IMR-90 (cell line): Measurements from ENCODE around the gene MYO10. TPM values are rescaled to one million over a fixed set of nuclear protein-coding genes. Genes with fewer than 3 reads are reported as not detected.
A peak's percentile ranks its signal among the peaks of the same experiment; 100 is the strongest.

Experiments
- ATAC-seq: fragments of 200-7000 bp; cut with Tn5 transposase; 2 replicates; pipeline ENCODE4 v1.9.1; 2020; ENCODE audit warnings: low read depth, mild to moderate bottlenecking, moderate library complexity
- BruUV-seq: library from RNA; stranded (reverse); fragments of 400-500 nt; replicated peaks from 2 replicates; lab custom pipeline; 2021; lab: Mats Ljungman, UMichigan
- CTCF ChIA-PET: fragments of 300-600 bp; formaldehyde crosslinking; extraction: SDS; loops from one replicate; lab custom pipeline; 2021; ENCODE audit warnings: antibody characterized with exemption; lab: Yijun Ruan, JAX
- POLR2A ChIA-PET: fragments of 300-600 bp; sonication (Branson Sonifier 250); formaldehyde crosslinking; loops from one replicate; lab custom pipeline; 2022; ENCODE audit warnings: antibody characterized with exemption; ENCODE audit not compliant: unreplicated experiment; lab: Charles Lee
- DNase-seq: peaks from one replicate; pipeline ENCODE4 v3.0.0; 2013
- H2AFZ ChIP-seq: replicated peaks from 2 replicates; pipeline ENCODE3; 2013; ENCODE audit warnings: low read length, mild to moderate bottlenecking; ENCODE audit not compliant: poor library complexity
- H2AK5ac ChIP-seq: 2 replicates; pipeline ENCODE4 v1.6.1; 2013; ENCODE audit warnings: low read depth, low read length, inconsistent platforms
- H2AK9ac ChIP-seq: replicated peaks from 2 replicates; pipeline ENCODE3; 2013; ENCODE audit warnings: mild to moderate bottlenecking, low read depth, low read length, moderate library complexity; ENCODE audit not compliant: poor library complexity
- H2BK120ac ChIP-seq: 2 replicates; pipeline ENCODE4 v1.6.1; 2013; ENCODE audit warnings: low read depth, low read length, inconsistent platforms
- H2BK15ac ChIP-seq: 3 replicates; pipeline ENCODE4 v1.6.1; 2013; ENCODE audit warnings: low read depth, low read length, inconsistent platforms
- H2BK20ac ChIP-seq: 2 replicates; pipeline ENCODE4 v1.6.1; 2013; ENCODE audit warnings: low read depth, mild to moderate bottlenecking, inconsistent platforms, low read length, moderate library complexity
- H2BK5ac ChIP-seq: 2 replicates; pipeline ENCODE4 v1.6.1; 2013; ENCODE audit warnings: mild to moderate bottlenecking, low read depth, low read length, inconsistent platforms; ENCODE audit not compliant: poor library complexity, severe bottlenecking
- H3K14ac ChIP-seq: replicated peaks from 2 replicates; pipeline ENCODE4 v1.6.1; 2013; ENCODE audit warnings: low read depth, low read length, inconsistent platforms
- H3K18ac ChIP-seq: 2 replicates; pipeline ENCODE4 v1.6.1; 2013; ENCODE audit warnings: low read depth, low read length, control low read depth
- H3K23ac ChIP-seq: 2 replicates; pipeline ENCODE4 v1.6.1; 2013; ENCODE audit warnings: low read depth, low read length, inconsistent platforms
- H3K27ac ChIP-seq: 2 replicates; pipeline ENCODE4 v1.5.1; 2013; ENCODE audit warnings: mild to moderate bottlenecking, control low read depth, low read length; ENCODE audit not compliant: insufficient read depth
- H3K27me3 ChIP-seq: 2 replicates; pipeline ENCODE4 v1.6.1; 2013; ENCODE audit warnings: low read length; ENCODE audit not compliant: control insufficient read depth, insufficient read depth
- H3K36me3 ChIP-seq: 2 replicates; pipeline ENCODE4 v1.6.1; 2013; ENCODE audit warnings: low read length, mixed read lengths; ENCODE audit not compliant: control insufficient read depth, insufficient read depth
- H3K4ac ChIP-seq: 2 replicates; pipeline ENCODE4 v1.6.1; 2013; ENCODE audit warnings: low read depth, low read length, inconsistent platforms
- H3K4me1 ChIP-seq: 2 replicates; pipeline ENCODE4 v1.6.1; 2013; ENCODE audit warnings: low read length, mixed read lengths; ENCODE audit not compliant: control insufficient read depth, insufficient read depth
- H3K4me2 ChIP-seq: 2 replicates; pipeline ENCODE4 v1.6.1; 2013; ENCODE audit warnings: low read depth, mild to moderate bottlenecking, control low read depth, low read length, moderate library complexity
- H3K4me3 ChIP-seq: 2 replicates; pipeline ENCODE4 v1.5.1; 2013; ENCODE audit warnings: low read depth, mild to moderate bottlenecking, control low read depth, low read length, moderate library complexity; ENCODE audit not compliant: insufficient read depth
- H3K56ac ChIP-seq: 2 replicates; pipeline ENCODE4 v1.6.1; 2013; ENCODE audit warnings: low read length, inconsistent platforms; ENCODE audit not compliant: insufficient read depth; ENCODE audit errors: extremely low read depth
- H3K79me1 ChIP-seq, 2 experiments: 2 replicates each; pipeline ENCODE4 v1.6.1; 2013; ENCODE audit warnings: low read length in 2 of 2, inconsistent platforms in 1 of 2, low read depth in 1 of 2
- H3K9ac ChIP-seq: 2 replicates; pipeline ENCODE4 v1.6.1; 2013; ENCODE audit warnings: low read depth, low read length, control low read depth
- H3K9me1 ChIP-seq: 2 replicates; pipeline ENCODE4 v1.6.1; 2013; ENCODE audit warnings: low read length, inconsistent platforms; ENCODE audit not compliant: insufficient read depth
- H3K9me3 ChIP-seq: 2 replicates; pipeline ENCODE4 v1.6.1; 2013; ENCODE audit warnings: low read length; ENCODE audit not compliant: control insufficient read depth, insufficient read depth
- H4K20me1 ChIP-seq: 2 replicates; pipeline ENCODE4 v1.6.1; 2013; ENCODE audit warnings: low read length, inconsistent platforms; ENCODE audit not compliant: insufficient read depth
- H4K5ac ChIP-seq: 2 replicates; pipeline ENCODE4 v1.6.1; 2013; ENCODE audit warnings: mild to moderate bottlenecking, low read depth, low read length, control low read depth
- H4K8ac ChIP-seq, 2 experiments: 2 replicates each; pipeline ENCODE4 v1.6.1; 2013; ENCODE audit warnings: low read depth in 2 of 2, low read length in 2 of 2, control low read depth in 1 of 2, inconsistent platforms in 1 of 2
- H4K91ac ChIP-seq: 2 replicates; pipeline ENCODE4 v1.6.1; 2013; ENCODE audit warnings: low read depth, low read length, inconsistent platforms; ENCODE audit not compliant: insufficient read depth
- FOS ChIP-seq: fragments of 150-350 bp; IDR thresholded peaks from 2 replicates; pipeline ENCODE4 v1.6.1; 2016; ENCODE audit warnings: low read depth, low read length
- MAZ ChIP-seq: IDR thresholded peaks from 2 replicates; pipeline ENCODE4 v1.6.1; 2012; ENCODE audit warnings: low read depth, mild to moderate bottlenecking, low read length, improper control_type of control experiment, moderate library complexity, borderline replicate concordance
- RAD21 ChIP-seq: IDR thresholded peaks from 2 replicates; pipeline ENCODE4 v1.6.1; 2012; ENCODE audit warnings: low read length, improper control_type of control experiment
- WGBS, 2 experiments: methylation state at CpG; one replicate each; pipeline versions ENCODE4 v1.1.5 to v1.1.7; 2013; ENCODE audit warnings: missing lambda C conversion rate in 2 of 2; ENCODE audit not compliant: insufficient read length in 1 of 2; ENCODE audit errors: extremely low coverage in 2 of 2; 5-methylcytosine and 5-hydroxymethylcytosine counted together
- dilution Hi-C: fragments of 300-500 bp; cut with HindIII; formaldehyde crosslinking; loops from one replicate; pipeline ENCODE4 v1.14.3; 2018; ENCODE audit warnings: low sequenced_read_pairs; ENCODE audit not compliant: unreplicated experiment
- in situ Hi-C: fragments of 300-500 bp; cut with MboI; formaldehyde crosslinking; loops from 3 replicates; pipeline ENCODE4 v1.14.3; 2019; ENCODE audit warnings: low sequenced_read_pairs, inconsistent platforms, mixed read lengths
- intact Hi-C: fragments of 100-400 bp; cut with micrococcal nuclease; formaldehyde crosslinking; loops from 2 replicates; pipeline ENCODE4 v1.10.0; 2022
- polyA plus RNA-seq, 3 experiments: library from polyadenylated mRNA; depleted of rRNA; stranded (reverse); fragments of >200 nt; gene quantifications; 2 replicates each; pipeline ENCODE4 v1.2.3, GENCODE V29; 2012; ENCODE audit warnings: low replicate concordance in 1 of 3
- total RNA-seq: library from RNA; depleted of rRNA; stranded (reverse); fragments of >200 nt; gene quantifications from 2 replicates; pipeline ENCODE4 v1.2.3, GENCODE V29; 2012

Gene MYO10
- total and polyA plus RNA-seq, 2 of the 4 experiments (the other 2 are of a cell fraction): 39.9 to 115 TPM

DNA sequence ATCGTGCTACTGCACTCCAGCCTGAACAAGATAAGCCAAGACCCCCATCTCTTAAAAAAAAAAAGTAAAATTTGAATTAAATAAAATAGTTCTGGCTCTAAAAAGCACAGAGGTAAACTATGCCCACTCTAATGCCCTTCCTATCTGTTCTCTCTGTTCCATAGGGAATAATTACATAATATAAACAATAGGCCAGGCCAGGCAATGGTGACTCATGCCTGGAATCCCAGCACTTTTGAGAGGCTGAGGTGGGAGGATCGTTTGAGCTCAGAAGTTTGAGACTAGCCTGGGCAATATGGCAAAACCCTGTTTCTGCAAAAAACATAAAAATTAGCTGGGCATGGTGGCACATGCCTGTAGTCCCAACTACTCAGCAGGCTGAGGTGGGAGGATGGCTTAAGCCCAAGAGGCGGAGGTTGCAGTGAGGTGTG is 47.4 kb downstream of the MYO10 start:
- Histone ChIP-seq H3K9me3 (no peaks in the 10 kb centered on the region), H2BK120ac (no peak overlapping the region), H2BK5ac (peak overlapping the region; percentile 34), H3K4me1 (peaks cover 39% of the 10 kb centered on the region), H4K8ac (no peak overlapping the region), H2AK9ac (no peak overlapping the region), H3K23ac (no peak overlapping the region), H3K79me1 (peaks cover 0 to 80% of the 10 kb centered on the region in 2 experiments; a peak in 2 of 4 replicates), H3K9me1 (peaks cover 40% of the 10 kb centered on the region), H3K18ac (no peak overlapping the region), H4K91ac (no peak overlapping the region), H4K5ac (no peak overlapping the region), H3K9ac (no peak overlapping the region), H3K4me2 (no peak overlapping the region), H3K27me3 (no peaks in the 10 kb centered on the region), H2AK5ac (peak overlapping the region; percentile 44; the same call in 1 of the 2 replicates), H2BK20ac (0 out of 2 replicates have a peak overlapping the region, but pooled peaks have one; percentile 16), H3K27ac (peak overlapping the region; percentile 73; the same call in 1 of the 2 replicates), H2AFZ (no peak overlapping the region), H2BK15ac (no peak overlapping the region), H3K36me3 (no peaks in the 10 kb centered on the region), H3K14ac (0 out of 2 replicates have a peak overlapping the region, but pooled peaks have one; percentile 33), H3K4ac (peak overlapping the region; percentile 60), H4K20me1 (peaks cover 98% of the 10 kb centered on the region), H3K56ac (no peak overlapping the region), H3K4me3 (no peak overlapping the region)
- CTCF ChIA-PET: interaction anchor here (0.7 kb wide), 1 partner anchor 244 kb away, joined by 3 read pairs; no protein-coding TSS in a partner anchor
- intact Hi-C loops: no loop called here
- BruUV-seq: no TSS peak
- DNase-seq (peak; percentile 67), ATAC-seq (0 out of 2 replicates have a peak, but pooled peaks have one; percentile 2)
- WGBS, 2 experiments: no CpG with 5 or more reads among the region's 3 CpGs
- in situ Hi-C loops: no loop called here
- TF ChIP-seq MAZ (no peak), FOS (peak; percentile 45; the same call in 1 of the 2 replicates), RAD21 (no peak)
- POLR2A ChIA-PET: no interaction called here
- dilution Hi-C loops: no loop called here
